Spleen (tissue), 11 donors: ENCODE data around the gene FBLN1. TPM values are rescaled to one million over a fixed set of nuclear protein-coding genes. Genes with fewer than 3 reads are reported as not detected.

ENCODE experiments used
- DNase-seq: peaks from one replicate; pipeline ENCODE4 v3.0.0-alpha.2; 2020
- H3K27ac ChIP-seq, 8 donors: fragments of 200-600 bp; sonication (generic) in 7 of 8; 1 replicate in 4 of 8; 2 replicates in 4 of 8; pipeline versions ENCODE4 v1.5.0 to v1.8.0; 2016 to 2021; ENCODE audit warnings: inconsistent platforms in 4 of 8, mild to moderate bottlenecking in 4 of 8, moderate library complexity in 1 of 8
- H3K27me3 ChIP-seq, 7 donors: fragments of 200-600 bp; sonication (generic) in 6 of 7; replicated peaks in 1 of 7; 1 replicate in 4 of 7; 2 replicates in 3 of 7; pipeline versions ENCODE4 v1.5.0 to v1.8.0; 2016 to 2021; ENCODE audit warnings: inconsistent platforms in 3 of 7, mild to moderate bottlenecking in 1 of 7
- H3K36me3 ChIP-seq, 6 donors: fragments of 200-600 bp; sonication (generic) in 5 of 6; 1 replicate in 4 of 6; 2 replicates in 2 of 6; pipeline versions ENCODE4 v1.5.0 to v1.8.0; 2016 to 2021; ENCODE audit warnings: inconsistent platforms in 2 of 6
- H3K4me1 ChIP-seq, 6 donors: fragments of 200-600 bp; sonication (generic) in 5 of 6; 1 replicate in 3 of 6; 2 replicates in 3 of 6; pipeline versions ENCODE4 v1.5.0 to v1.8.0; 2016 to 2021; ENCODE audit warnings: inconsistent platforms in 3 of 6
- H3K4me3 ChIP-seq, 8 donors: fragments of 200-600 bp; sonication (generic) in 7 of 8; 1 replicate in 4 of 8; 2 replicates in 4 of 8; pipeline versions ENCODE4 v1.5.0 to v1.8.0; 2016 to 2021; ENCODE audit warnings: inconsistent platforms in 4 of 8, mild to moderate bottlenecking in 4 of 8, moderate library complexity in 2 of 8
- H3K9me3 ChIP-seq, 8 donors: fragments of 200-600 bp; sonication (generic) in 7 of 8; 1 replicate in 4 of 8; 2 replicates in 4 of 8; pipeline versions ENCODE4 v1.5.0 to v1.8.0; 2016 to 2021; ENCODE audit warnings: inconsistent platforms in 4 of 8
- POLR2A ChIP-seq, 3 donors: fragments of 450-650 bp; IDR thresholded peaks; one replicate each; pipeline ENCODE4 v1.5.1; 2017; ENCODE audit warnings: antibody characterized with exemption in 3 of 3, mild to moderate bottlenecking in 1 of 3
- POLR2AphosphoS5 ChIP-seq, 3 donors: sonication (generic); formaldehyde crosslinking; IDR thresholded peaks; one replicate each; pipeline ENCODE4 v1.5.1; 2017; ENCODE audit warnings: antibody characterized with exemption in 3 of 3
- WGBS, 5 donors: extraction: QIAGEN DNeasy Blood & Tissue Kit in 3 of 5; methylation state at CpG; one replicate each; pipeline versions ENCODE4 v1.1.5 to v1.1.7; 2013 to 2018; 5-methylcytosine and 5-hydroxymethylcytosine counted together
- intact Hi-C: fragments of 100-400 bp; cut with DNase I; formaldehyde crosslinking; loops from one replicate; pipeline ENCODE4 v1.15.0; 2023; ENCODE audit warnings: low total_unique reads
- polyA plus RNA-seq, 3 donors: library from polyadenylated mRNA; stranded (reverse); fragments of 200-250 nt; gene quantifications; one replicate each; pipeline ENCODE4 v1.2.1, GENCODE V29; 2013
- total RNA-seq, 7 donors: library from RNA; depleted of rRNA in 3 of 7; stranded (reverse); fragments of >200 nt in 3 of 7; fragmentation: NEBNext Ultra II Directional in 4 of 7; extraction: Animal tissue kit (Norgen Biotek cat#: 25700) in 4 of 7; gene quantifications; one replicate each; pipeline versions ENCODE4 v1.1.0 to v1.2.1, GENCODE V29; 2016 to 2021
- TF ChIP-seq, protein P1 (sequence below), 11 experiments: fragments of 200-600 bp in 7 of 11; fragments of 450-650 bp in 4 of 11; sonication (generic) in 4 of 11; IDR thresholded peaks in 8 of 11; conservative IDR thresholded peaks in 3 of 11; 1 replicate in 7 of 11; 2 replicates in 4 of 11; pipeline versions ENCODE4 v1.4.0 to v1.8.0; 2016 to 2021; ENCODE audit warnings: antibody characterized with exemption in 11 of 11, inconsistent platforms in 4 of 11, mild to moderate bottlenecking in 1 of 11
- donor health status: healthy with polysubstance abuse.
- donor health status: DM: no; HTN: no; CAD: no; lungs with moderate emphysema.
- donor health status: DM: no; HTN: no; CAD: no.
- donor health status: Bipolar disorder and iron deficiency.
- donor health status: healthy.
- donor health status: DM: no; HTN: no; CAD: no.
- donor health status: DM: yes; HTN: yes; CAD: no.

FBLN1 gene
- total and polyA plus RNA-seq, 10 donors = 1.9 to 20.3 (median 11.0) TPM

- no peak for DNase-seq
- intact Hi-C loops = no loop called here
- WGBS, 5 donors = 30 to 39% (median 32%) methylated on average over 31 of the region's 31 CpGs
- peak overlapping the region in 1 of 8 donors; percentile 7 for H3K27ac ChIP-seq
- H3K36me3 ChIP-seq = no peaks in the 10 kb centered on the region
- H3K27me3 ChIP-seq = peaks cover 0 to 93% (median 30%) of the 10 kb centered on the region in 7 donors
- peaks cover 0 to 31% (median 15%) of the 10 kb centered on the region in 6 donors for H3K4me1 ChIP-seq
- H3K4me3 ChIP-seq = peak overlapping the region in 1 of 8 donors; percentile 38
- TF ChIP-seq, protein P1, sequence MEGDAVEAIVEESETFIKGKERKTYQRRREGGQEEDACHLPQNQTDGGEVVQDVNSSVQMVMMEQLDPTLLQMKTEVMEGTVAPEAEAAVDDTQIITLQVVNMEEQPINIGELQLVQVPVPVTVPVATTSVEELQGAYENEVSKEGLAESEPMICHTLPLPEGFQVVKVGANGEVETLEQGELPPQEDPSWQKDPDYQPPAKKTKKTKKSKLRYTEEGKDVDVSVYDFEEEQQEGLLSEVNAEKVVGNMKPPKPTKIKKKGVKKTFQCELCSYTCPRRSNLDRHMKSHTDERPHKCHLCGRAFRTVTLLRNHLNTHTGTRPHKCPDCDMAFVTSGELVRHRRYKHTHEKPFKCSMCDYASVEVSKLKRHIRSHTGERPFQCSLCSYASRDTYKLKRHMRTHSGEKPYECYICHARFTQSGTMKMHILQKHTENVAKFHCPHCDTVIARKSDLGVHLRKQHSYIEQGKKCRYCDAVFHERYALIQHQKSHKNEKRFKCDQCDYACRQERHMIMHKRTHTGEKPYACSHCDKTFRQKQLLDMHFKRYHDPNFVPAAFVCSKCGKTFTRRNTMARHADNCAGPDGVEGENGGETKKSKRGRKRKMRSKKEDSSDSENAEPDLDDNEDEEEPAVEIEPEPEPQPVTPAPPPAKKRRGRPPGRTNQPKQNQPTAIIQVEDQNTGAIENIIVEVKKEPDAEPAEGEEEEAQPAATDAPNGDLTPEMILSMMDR (IDR thresholded peaks at IDR 0.05 in 8 of 11, conservative IDR thresholded peaks at IDR 0.05 in 3 of 11) = no peak
- TF ChIP-seq POLR2A (IDR thresholded peaks at IDR 0.05) = no peak
- no peak for TF ChIP-seq POLR2AphosphoS5 (IDR thresholded peaks at IDR 0.05)
- H3K9me3 ChIP-seq = no peaks in the 10 kb centered on the region
Observed at GRCh38 chr22:45504373-45505341, 2.0 kb downstream of the FBLN1 start.

- Histone ChIP-seq H3K9me3 (no peaks in the 10 kb centered on the region), H3K36me3 (no peaks in the 10 kb centered on the region), H3K4me3 (no peak overlapping the region), H3K27me3 (peaks cover 0 to 79% (median 30%) of the 10 kb centered on the region in 7 donors), H3K27ac (no peak overlapping the region), H3K4me1 (peaks cover 0 to 31% (median 15%) of the 10 kb centered on the region in 6 donors)
- WGBS, 5 donors = 87 to 94% (median 90%) methylated on average over 14 of the region's 14 CpGs
- DNase-seq = no peak
- TF ChIP-seq, protein P1 (IDR thresholded peaks at IDR 0.05 in 8 of 11, conservative IDR thresholded peaks at IDR 0.05 in 3 of 11) = no peak
- TF ChIP-seq POLR2AphosphoS5 (IDR thresholded peaks at IDR 0.05) (no peak), POLR2A (IDR thresholded peaks at IDR 0.05) (no peak)
- intact Hi-C loops = no loop called here
Observed at GRCh38 chr22:45505991-45506747, 3.5 kb downstream of the FBLN1 start.

DNA sequence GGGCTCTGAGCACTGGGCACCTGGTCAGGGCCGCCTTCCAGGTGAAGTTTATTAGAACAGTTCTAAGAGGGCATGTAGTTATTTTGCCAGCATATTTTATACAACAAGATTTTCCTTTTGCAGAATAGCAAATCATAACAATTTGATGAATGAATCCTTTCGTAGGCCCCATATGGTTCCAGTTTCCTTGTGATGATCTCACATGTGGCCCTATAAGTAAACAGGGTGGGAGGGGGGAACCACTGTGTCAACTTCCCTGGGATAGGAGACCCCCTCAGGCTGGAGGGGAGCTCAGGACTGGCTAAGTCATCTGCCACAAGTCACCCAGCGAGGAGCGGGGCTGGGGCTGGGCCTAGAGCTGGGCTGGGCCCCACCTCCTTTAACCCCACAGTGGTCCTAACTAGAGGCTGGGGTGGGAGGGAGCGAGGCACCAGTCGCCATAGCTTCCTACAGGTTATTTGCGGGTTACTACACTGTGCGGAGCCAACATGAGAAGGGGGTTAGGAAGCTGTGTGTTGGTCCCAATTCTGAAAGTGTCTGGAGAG lies 4.2 kb downstream of the FBLN1 start:
- H3K9me3 ChIP-seq = no peaks in the 10 kb centered on the region
- no peak for DNase-seq
- no peak for TF ChIP-seq POLR2AphosphoS5 (IDR thresholded peaks at IDR 0.05)
- TF ChIP-seq POLR2A (IDR thresholded peaks at IDR 0.05) = no peak
- TF ChIP-seq, protein P1 (IDR thresholded peaks at IDR 0.05 in 8 of 11, conservative IDR thresholded peaks at IDR 0.05 in 3 of 11) = no peak
- intact Hi-C loops = no loop called here
- WGBS, 5 donors = 79 to 92% (median 86%) methylated on average over 8 of the region's 8 CpGs
- peaks cover 0 to 71% (median 25%) of the 10 kb centered on the region in 7 donors for H3K27me3 ChIP-seq
- H3K4me1 ChIP-seq = peaks cover 0 to 31% (median 14%) of the 10 kb centered on the region in 6 donors
- no peaks in the 10 kb centered on the region for H3K36me3 ChIP-seq
- H3K4me3 ChIP-seq = no peak overlapping the region
- H3K27ac ChIP-seq = no peak overlapping the region
